Choroid plexus epithelial cell (primary cell): ENCODE data around the gene OR4D10.
"Not testable (repeated sequence)": the region's sequence is repeated elsewhere in the genome, so short reads cannot be mapped to it uniquely, and the experiment has no call there.

Source experiments
- DNase-seq: peaks from one replicate; pipeline ENCODE4 v3.0.0-alpha.2; 2010; ENCODE audit warnings: low read depth
- H3K4me3 ChIP-seq: 2 replicates; pipeline ENCODE4 v1.5.1; 2011; ENCODE audit warnings: low read depth, mild to moderate bottlenecking, control low read depth, low read length, moderate library complexity
- CTCF ChIP-seq: conservative IDR thresholded peaks from 2 replicates; pipeline ENCODE4 v1.5.1; 2011; ENCODE audit warnings: low read depth, mild to moderate bottlenecking, control low read depth, inconsistent platforms, low read length, moderate library complexity

The OR4D10 gene

GRCh38 chr11:59437770-59438169, 35.3 kb upstream of the OR4D10 start:
- TF ChIP-seq CTCF: no peak
- no peak overlapping the region for H3K4me3 ChIP-seq
- DNase-seq: no peak

- not testable (repeated sequence) for DNase-seq, H3K4me3 ChIP-seq
Observed at GRCh38 chr11:59445624-59446023, 27.5 kb upstream of the OR4D10 start.

- DNase-seq: no peak
- no peak for TF ChIP-seq CTCF
- no peak overlapping the region for H3K4me3 ChIP-seq
Observed at GRCh38 chr11:59448484-59448883, 24.6 kb upstream of the OR4D10 start.

GRCh38 chr11:59456661-59457060, 16.5 kb upstream of the OR4D10 start, which contains the start of gene OR4D6:
OR4D6 (plus strand) TSS chr11:59456961; CDS start chr11:59456961, 0 bp downstream.
- DNase-seq: no peak
- no peak for TF ChIP-seq CTCF
- H3K4me3 ChIP-seq: no peak within 1 kb of the TSS

- no peak overlapping the region for H3K4me3 ChIP-seq
- no peak for TF ChIP-seq CTCF
- DNase-seq: no peak
Observed at GRCh38 chr11:59459916-59460315, 13.2 kb upstream of the OR4D10 start.

GRCh38 chr11:59463190-59463641, 9.9 kb upstream of the OR4D10 start:
- no peak overlapping the region for H3K4me3 ChIP-seq
- peak; percentile 24 for DNase-seq
- no peak for TF ChIP-seq CTCF

- H3K4me3 ChIP-seq: no peak overlapping the region
- DNase-seq: no peak
- no peak for TF ChIP-seq CTCF
Observed at GRCh38 chr11:59475176-59475575, 2.1 kb downstream of the OR4D10 start.
